ENCODE results near the gene SGPP2. TPM values are rescaled to one million over a fixed set of nuclear protein-coding genes. Genes with fewer than 3 reads are reported as not detected.

SGPP2 gene
- total and polyA plus RNA-seq, 2 of the 4 experiments (the other 2 are of a cell fraction): not detected

- Histone ChIP-seq H2AK9ac (replicated peaks; ENCODE audit: low read depth, low read length, poor library complexity) (no peak overlapping the region), H2BK5ac (ENCODE audit: low read depth, low read length, poor library complexity, severe bottlenecking) (no peak overlapping the region), H2BK20ac (ENCODE audit: low read depth, low read length) (no peak overlapping the region), H3K56ac (ENCODE audit: extremely low read depth, insufficient read depth, low read length) (no peak overlapping the region), H3K27me3 (ENCODE audit: control insufficient read depth, insufficient read depth, low read length) (no peaks in the 10 kb centered on the region; the same call in 1 of the 2 replicates), H3K79me1 (ENCODE audit: low read depth in 1 of 2, low read length in 2 of 2) (no peaks in the 10 kb centered on the region), H4K91ac (ENCODE audit: insufficient read depth, low read depth, low read length) (no peak overlapping the region), H3K23ac (ENCODE audit: low read depth, low read length) (no peak overlapping the region), H3K4ac (ENCODE audit: low read depth, low read length) (no peak overlapping the region), H3K36me3 (ENCODE audit: control insufficient read depth, insufficient read depth, low read length) (no peaks in the 10 kb centered on the region), H3K4me1 (ENCODE audit: control insufficient read depth, insufficient read depth, low read length) (no peaks in the 10 kb centered on the region), H3K4me2 (ENCODE audit: low read depth, low read length) (no peak overlapping the region), H4K5ac (ENCODE audit: low read depth, low read length) (no peak overlapping the region), H2BK120ac (ENCODE audit: low read depth, low read length) (no peak overlapping the region), H2AFZ (replicated peaks; ENCODE audit: low read length, poor library complexity) (no peak overlapping the region), H3K18ac (ENCODE audit: low read depth, low read length) (no peak overlapping the region), H2AK5ac (ENCODE audit: low read depth, low read length) (no peak overlapping the region), H2BK15ac (ENCODE audit: low read depth, low read length) (no peak overlapping the region), H3K14ac (replicated peaks; ENCODE audit: low read depth, low read length) (no peak overlapping the region), H3K9me3 (ENCODE audit: control insufficient read depth, insufficient read depth, low read length) (no peaks in the 10 kb centered on the region), H3K9me1 (ENCODE audit: insufficient read depth, low read length) (no peaks in the 10 kb centered on the region), H3K9ac (ENCODE audit: low read depth, low read length) (no peak overlapping the region), H4K8ac (ENCODE audit: low read depth in 2 of 2, low read length in 2 of 2) (no peak overlapping the region), H3K4me3 (ENCODE audit: insufficient read depth, low read depth, low read length) (no peak overlapping the region), H3K27ac (ENCODE audit: insufficient read depth, low read length) (no peak overlapping the region), H4K20me1 (ENCODE audit: insufficient read depth, low read length) (no peaks in the 10 kb centered on the region)
- CTCF ChIA-PET: no interaction called here
- in situ Hi-C loops (cut with MboI; ENCODE audit: low sequenced_read_pairs) (no loop called here), intact Hi-C loops (cut with micrococcal nuclease) (no loop called here), dilution Hi-C loops (cut with HindIII; ENCODE audit: low sequenced_read_pairs, unreplicated experiment) (no loop called here)
- TF ChIP-seq CEBPB (IDR thresholded peaks at IDR 0.05; ENCODE audit: low read depth, low read length): no peak
- TF ChIP-seq RCOR1 (IDR thresholded peaks at IDR 0.05; ENCODE audit: insufficient replicate concordance, low read length): no peak
- TF ChIP-seq, protein P1, sequence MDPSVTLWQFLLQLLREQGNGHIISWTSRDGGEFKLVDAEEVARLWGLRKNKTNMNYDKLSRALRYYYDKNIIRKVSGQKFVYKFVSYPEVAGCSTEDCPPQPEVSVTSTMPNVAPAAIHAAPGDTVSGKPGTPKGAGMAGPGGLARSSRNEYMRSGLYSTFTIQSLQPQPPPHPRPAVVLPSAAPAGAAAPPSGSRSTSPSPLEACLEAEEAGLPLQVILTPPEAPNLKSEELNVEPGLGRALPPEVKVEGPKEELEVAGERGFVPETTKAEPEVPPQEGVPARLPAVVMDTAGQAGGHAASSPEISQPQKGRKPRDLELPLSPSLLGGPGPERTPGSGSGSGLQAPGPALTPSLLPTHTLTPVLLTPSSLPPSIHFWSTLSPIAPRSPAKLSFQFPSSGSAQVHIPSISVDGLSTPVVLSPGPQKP (IDR thresholded peaks at IDR 0.05; ENCODE audit: borderline replicate concordance, low read depth, low read length): no peak
- no peak for TF ChIP-seq CTCF (conservative IDR thresholded peaks at IDR 0.05; ENCODE audit: low read depth, low read length)
- TF ChIP-seq RFX5 (IDR thresholded peaks at IDR 0.05; ENCODE audit: low read depth, low read length): no peak
- no peak for TF ChIP-seq USF2 (IDR thresholded peaks at IDR 0.05; ENCODE audit: low read depth, low read length)
- no peak for TF ChIP-seq CHD1 (IDR thresholded peaks at IDR 0.05; ENCODE audit: low read depth, low read length)
- no peak for TF ChIP-seq MAFK (IDR thresholded peaks at IDR 0.05; ENCODE audit: low read depth, low read length)
- TF ChIP-seq MXI1 (IDR thresholded peaks at IDR 0.05; ENCODE audit: borderline replicate concordance, low read depth, low read length): no peak
- POLR2A ChIA-PET (ENCODE audit: unreplicated experiment): no interaction called here
- BruUV-seq (replicated peaks): no TSS peak
- DNase-seq (no peak), ATAC-seq (ENCODE audit: low read depth) (no peak)
- WGBS, 2 experiments (ENCODE audit: extremely low coverage in 2 of 2, insufficient read length in 1 of 2): no CpG with 5 or more reads among the region's 3 CpGs
Observed at GRCh38 chr2:222499226-222499625, 74.9 kb downstream of the SGPP2 start.

All from IMR-90 (cell line).